Measurements from ENCODE around the gene CHST11. TPM values are rescaled to one million over a fixed set of nuclear protein-coding genes. Genes with fewer than 3 reads are reported as not detected.

Gene CHST11
- total and polyA plus RNA-seq, 2 of the 4 experiments (the other 2 are of a cell fraction): 1.4 to 2.7 TPM

GRCh38 chr12:104669089-104669721, 212.5 kb downstream of the CHST11 start:
- ChIA-PET POLR2A (ENCODE audit: unreplicated experiment) (no interaction called here), CTCF (interaction anchor here (3.0 kb wide), 1 partner anchor 287 kb away, joined by 9 read pairs; no protein-coding TSS in a partner anchor)
- Histone ChIP-seq H3K27ac (ENCODE audit: insufficient read depth, low read length) (no peak overlapping the region), H4K20me1 (ENCODE audit: insufficient read depth, low read length) (no peaks in the 10 kb centered on the region), H2AFZ (replicated peaks; ENCODE audit: low read length, poor library complexity) (peak overlapping the region; percentile 15), H3K79me1 (ENCODE audit: low read depth in 1 of 2, low read length in 2 of 2) (no peaks in the 10 kb centered on the region), H2BK15ac (ENCODE audit: low read depth, low read length) (no peak overlapping the region; the same call in 2 of the 3 replicates), H2BK120ac (ENCODE audit: low read depth, low read length) (no peak overlapping the region), H3K23ac (ENCODE audit: low read depth, low read length) (no peak overlapping the region), H4K5ac (ENCODE audit: low read depth, low read length) (no peak overlapping the region), H3K9ac (ENCODE audit: low read depth, low read length) (no peak overlapping the region), H3K14ac (replicated peaks; ENCODE audit: low read depth, low read length) (0 out of 2 replicates have a peak overlapping the region, but pooled peaks have one; percentile 11), H3K9me1 (ENCODE audit: insufficient read depth, low read length) (peaks cover 6% of the 10 kb centered on the region; the same call in 1 of the 2 replicates), H2BK5ac (ENCODE audit: low read depth, low read length, poor library complexity, severe bottlenecking) (no peak overlapping the region), H3K56ac (ENCODE audit: extremely low read depth, insufficient read depth, low read length) (no peak overlapping the region), H3K4ac (ENCODE audit: low read depth, low read length) (no peak overlapping the region), H3K4me3 (ENCODE audit: insufficient read depth, low read depth, low read length) (no peak overlapping the region), H3K9me3 (ENCODE audit: control insufficient read depth, insufficient read depth, low read length) (no peaks in the 10 kb centered on the region), H3K27me3 (ENCODE audit: control insufficient read depth, insufficient read depth, low read length) (no peaks in the 10 kb centered on the region), H3K18ac (ENCODE audit: low read depth, low read length) (no peak overlapping the region), H3K36me3 (ENCODE audit: control insufficient read depth, insufficient read depth, low read length) (no peaks in the 10 kb centered on the region), H4K91ac (ENCODE audit: insufficient read depth, low read depth, low read length) (no peak overlapping the region), H2AK5ac (ENCODE audit: low read depth, low read length) (no peak overlapping the region), H2AK9ac (replicated peaks; ENCODE audit: low read depth, low read length, poor library complexity) (peak overlapping the region; percentile 44), H4K8ac (ENCODE audit: low read depth in 2 of 2, low read length in 2 of 2) (no peak overlapping the region), H2BK20ac (ENCODE audit: low read depth, low read length) (no peak overlapping the region), H3K4me1 (ENCODE audit: control insufficient read depth, insufficient read depth, low read length) (peaks cover 7% of the 10 kb centered on the region), H3K4me2 (ENCODE audit: low read depth, low read length) (no peak overlapping the region)
- in situ Hi-C loops (cut with MboI; ENCODE audit: low sequenced_read_pairs) (no loop called here), dilution Hi-C loops (cut with HindIII; ENCODE audit: low sequenced_read_pairs, unreplicated experiment) (no loop called here), intact Hi-C loops (cut with micrococcal nuclease) (no loop called here)
- BruUV-seq (replicated peaks): no TSS peak
- 40% methylated on average over 1 of the region's 19 CpGs; no CpG with 5 or more reads in 1 of the 2 experiments for WGBS, 2 experiments (ENCODE audit: extremely low coverage in 2 of 2, insufficient read length in 1 of 2)
- DNase-seq (no peak), ATAC-seq (ENCODE audit: low read depth) (no peak)
- TF ChIP-seq SMC3 (IDR thresholded peaks at IDR 0.05; ENCODE audit: low read depth, low read length) (no peak), CEBPB (IDR thresholded peaks at IDR 0.05; ENCODE audit: low read depth, low read length) (no peak), FOS (IDR thresholded peaks at IDR 0.05; ENCODE audit: low read depth, low read length) (no peak), MAZ (IDR thresholded peaks at IDR 0.05; ENCODE audit: borderline replicate concordance, low read depth, low read length) (no peak), RAD21 (IDR thresholded peaks at IDR 0.05; ENCODE audit: low read length) (no peak), ELK1 (IDR thresholded peaks at IDR 0.05; ENCODE audit: borderline replicate concordance, low read depth, low read length) (no peak), MXI1 (IDR thresholded peaks at IDR 0.05; ENCODE audit: borderline replicate concordance, low read depth, low read length) (no peak), CTCF (conservative IDR thresholded peaks at IDR 0.05; ENCODE audit: low read depth, low read length) (no peak), CHD1 (IDR thresholded peaks at IDR 0.05; ENCODE audit: low read depth, low read length) (no peak), MAFK (IDR thresholded peaks at IDR 0.05; ENCODE audit: low read depth, low read length) (no peak), RFX5 (IDR thresholded peaks at IDR 0.05; ENCODE audit: low read depth, low read length) (no peak), NFE2L2 (IDR thresholded peaks at IDR 0.05; ENCODE audit: low read depth, low read length) (no peak)
- TF ChIP-seq, protein P1, sequence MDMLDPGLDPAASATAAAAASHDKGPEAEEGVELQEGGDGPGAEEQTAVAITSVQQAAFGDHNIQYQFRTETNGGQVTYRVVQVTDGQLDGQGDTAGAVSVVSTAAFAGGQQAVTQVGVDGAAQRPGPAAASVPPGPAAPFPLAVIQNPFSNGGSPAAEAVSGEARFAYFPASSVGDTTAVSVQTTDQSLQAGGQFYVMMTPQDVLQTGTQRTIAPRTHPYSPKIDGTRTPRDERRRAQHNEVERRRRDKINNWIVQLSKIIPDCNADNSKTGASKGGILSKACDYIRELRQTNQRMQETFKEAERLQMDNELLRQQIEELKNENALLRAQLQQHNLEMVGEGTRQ (IDR thresholded peaks at IDR 0.05; ENCODE audit: low read depth, low read length): no peak
